Kasumi-1 (cell line): ENCODE measurements around the gene KIF11.
"Not testable (repeated sequence)": the region's sequence is repeated elsewhere in the genome, so short reads cannot be mapped to it uniquely, and the experiment has no call there.

Source experiments
- DNase-seq, 2 experiments: peaks; one replicate each; lab custom pipeline; 2025; lab: John Stamatoyannopoulos, UW

The KIF11 gene

DNA sequence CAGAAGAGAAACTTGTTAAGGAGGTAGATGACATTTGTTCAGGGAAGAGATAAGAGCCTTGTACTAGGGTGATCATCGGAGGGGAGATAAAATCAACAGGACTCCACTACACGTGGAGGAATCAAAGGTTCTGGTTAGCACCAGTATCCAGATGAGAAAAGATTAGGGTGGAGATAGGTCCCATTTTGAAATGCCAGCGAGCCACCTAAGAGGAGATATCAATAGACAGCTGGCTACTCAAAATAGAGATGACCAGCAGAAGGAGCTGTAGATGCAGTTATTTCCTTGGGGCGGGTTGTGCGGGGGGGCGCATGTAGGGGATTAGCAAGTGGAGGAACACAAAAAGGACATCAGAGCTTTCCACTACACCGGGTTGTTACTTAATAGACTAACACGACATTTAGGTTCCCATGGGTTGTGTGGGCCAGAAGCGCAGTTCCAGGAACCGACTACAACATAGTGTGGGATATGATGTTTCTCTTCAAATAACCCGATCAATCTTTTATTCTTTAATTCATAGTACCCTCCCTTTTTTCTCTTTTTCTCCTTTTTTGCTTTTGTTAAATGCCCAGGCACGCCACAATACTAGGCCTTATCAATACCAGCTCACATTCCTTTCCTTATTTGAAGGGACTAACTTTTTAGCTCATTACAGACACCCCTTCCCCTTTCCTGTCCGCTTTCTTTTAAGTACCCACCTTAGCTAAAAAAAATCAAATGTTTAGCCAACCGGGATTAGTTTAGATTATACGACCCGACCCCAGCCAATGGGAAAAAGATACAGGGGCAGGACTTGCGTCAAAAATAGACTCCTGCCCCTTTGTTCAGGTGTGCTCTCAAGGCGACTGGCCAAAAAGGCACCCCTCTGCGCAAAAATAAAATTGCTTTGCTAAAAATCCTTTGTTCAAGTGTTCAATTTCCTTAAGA lies 2.0 kb upstream of the KIF11 start:
- DNase-seq, result peak; percentile 81 to 85

DNA sequence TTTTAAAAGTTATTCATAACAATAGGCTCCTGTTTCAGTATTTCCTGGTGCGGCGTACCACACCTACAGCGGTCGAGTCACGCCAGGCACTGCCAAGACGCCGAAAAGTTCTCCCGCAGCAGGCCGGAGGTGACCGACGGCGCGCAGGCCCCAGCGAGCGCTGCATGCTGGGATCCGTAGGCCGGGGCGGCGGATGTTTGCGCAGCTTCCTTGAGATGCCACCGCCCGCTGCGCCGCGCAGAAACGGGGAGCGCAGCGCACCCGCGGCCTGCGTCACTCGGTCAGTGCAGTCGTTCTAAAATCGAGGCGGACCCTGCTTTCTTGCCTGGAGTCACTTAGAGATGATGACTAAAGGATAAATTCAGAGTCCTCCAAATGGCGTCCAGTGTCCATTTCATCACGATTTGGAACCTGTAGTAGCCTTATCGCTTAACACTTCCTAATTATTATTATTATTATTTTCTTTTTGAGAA lies 1.3 kb upstream of the KIF11 start:
- peak; percentile 96 to 97 for DNase-seq

DNA sequence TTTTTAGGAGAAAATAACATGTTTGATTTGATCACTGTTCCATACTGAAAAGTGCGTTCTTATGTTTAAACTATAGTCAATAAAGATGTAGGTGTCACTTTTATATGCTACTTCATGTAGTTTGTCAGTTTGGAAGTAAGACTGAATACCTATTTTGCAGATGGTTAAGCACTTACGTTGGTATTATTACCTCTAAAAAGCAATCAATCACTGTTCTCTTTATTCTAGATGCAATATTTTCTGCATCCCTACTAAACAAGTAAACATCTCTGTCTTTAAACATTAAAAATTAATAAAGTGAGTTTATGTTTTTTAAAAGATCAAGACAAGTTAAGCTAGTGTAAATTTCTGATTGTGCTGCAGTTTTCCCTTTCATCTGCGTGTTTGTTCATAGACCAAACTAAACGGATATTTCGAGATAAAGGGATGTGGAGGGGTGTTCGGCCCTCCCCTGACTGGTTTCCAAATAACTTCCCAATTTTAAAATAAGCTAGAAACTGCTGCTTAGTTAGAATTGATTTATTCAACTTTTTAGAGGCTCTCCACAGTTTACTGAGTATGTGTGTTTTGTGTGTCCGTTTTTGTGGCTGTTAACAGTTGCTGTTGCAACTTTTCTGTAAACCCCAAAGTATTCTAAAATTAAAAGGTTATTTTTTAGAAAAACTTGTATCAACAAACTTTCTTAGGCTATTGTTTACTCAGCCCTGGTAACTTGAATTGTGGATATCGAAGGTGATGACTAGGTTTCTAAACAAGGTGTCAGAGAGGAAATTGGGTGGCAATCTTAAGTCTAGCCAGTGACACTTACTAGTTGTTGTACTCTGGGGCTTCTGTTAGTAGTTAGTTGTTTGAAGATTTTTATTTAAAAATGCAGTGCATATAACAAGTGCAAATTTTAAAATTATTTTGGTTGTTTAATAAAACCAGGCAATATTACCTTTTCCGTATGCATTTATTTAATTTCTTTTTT lies 974 bp downstream of the KIF11 start:
- DNase-seq, result peak; percentile 31 to 52

DNA sequence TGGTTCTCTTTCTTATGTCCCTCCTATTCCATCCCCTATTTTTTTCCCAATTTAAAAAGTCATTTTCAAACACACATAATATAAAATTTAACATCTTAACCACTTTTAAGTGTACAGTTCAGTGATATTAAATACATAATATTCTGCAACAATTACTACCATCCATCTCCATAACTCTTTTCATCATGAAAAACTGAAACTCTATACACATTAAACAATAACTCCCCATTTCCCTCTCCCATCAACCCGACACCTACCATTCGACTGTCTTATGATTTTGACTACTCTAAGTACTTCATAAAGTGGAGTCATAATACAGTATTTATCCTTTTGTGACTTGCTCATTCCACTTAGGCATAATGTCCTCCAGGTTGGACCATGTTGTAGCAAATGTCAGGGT lies 2.6 kb downstream of the KIF11 start:
- DNase-seq, result no peak

DNA sequence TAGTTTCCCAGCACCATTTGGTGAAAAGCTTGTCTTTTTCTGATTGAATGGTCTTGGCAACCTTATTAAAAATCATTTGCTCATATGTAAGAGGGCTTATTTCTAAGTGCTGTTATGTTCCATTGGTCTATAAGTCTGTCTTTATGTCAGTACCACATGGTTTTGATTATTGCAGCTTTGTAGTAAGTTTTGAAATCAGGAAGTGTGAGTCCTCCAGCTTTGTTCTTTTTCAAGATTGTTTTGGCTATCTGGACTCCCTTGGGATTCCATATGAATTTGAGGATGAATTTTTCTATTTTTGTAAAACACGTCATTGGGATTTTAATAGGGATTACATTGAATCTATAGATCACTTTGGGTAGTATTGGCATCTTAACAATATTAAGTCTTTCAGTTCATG lies 5.4 kb downstream of the KIF11 start:
- no peak for DNase-seq

DNA sequence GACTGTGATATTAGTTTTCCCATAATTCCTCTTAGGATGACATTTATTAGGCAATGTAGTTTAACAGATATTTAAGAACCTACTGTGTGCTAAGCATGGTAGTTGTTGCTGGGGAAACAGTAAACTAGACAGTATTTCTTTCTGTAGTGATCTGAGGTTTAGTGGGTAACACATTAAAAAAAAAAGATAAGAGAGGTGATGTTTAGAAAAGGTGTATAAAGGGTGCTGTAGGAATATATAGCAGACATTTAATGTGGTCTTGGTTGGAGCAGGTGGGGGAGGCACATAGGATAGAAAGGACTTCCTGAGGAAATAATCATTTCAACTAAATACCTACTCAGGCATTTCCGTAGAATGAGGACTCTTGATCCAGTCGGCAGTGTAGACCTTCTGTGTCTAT lies 11.9 kb downstream of the KIF11 start:
- DNase-seq, result no peak

DNA sequence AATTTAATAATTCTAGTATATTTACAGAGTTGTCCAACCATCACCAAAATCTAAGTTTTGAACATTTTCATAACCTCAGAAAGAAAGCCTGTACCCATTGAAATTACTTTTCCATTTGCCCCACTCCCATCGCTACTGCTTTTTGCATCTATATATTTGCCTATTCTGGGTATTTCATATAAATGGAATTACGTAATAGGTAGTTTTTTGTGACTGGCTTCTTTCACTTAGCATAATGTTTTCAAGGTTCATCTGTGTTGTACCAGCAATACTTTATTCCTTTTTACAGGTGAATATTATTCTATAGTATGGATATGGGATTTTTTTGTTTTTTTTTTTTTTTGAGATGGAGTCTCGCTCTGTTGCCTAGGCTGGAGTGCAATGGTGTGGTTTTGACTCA lies 22.6 kb downstream of the KIF11 start:
- no peak for DNase-seq

DNA sequence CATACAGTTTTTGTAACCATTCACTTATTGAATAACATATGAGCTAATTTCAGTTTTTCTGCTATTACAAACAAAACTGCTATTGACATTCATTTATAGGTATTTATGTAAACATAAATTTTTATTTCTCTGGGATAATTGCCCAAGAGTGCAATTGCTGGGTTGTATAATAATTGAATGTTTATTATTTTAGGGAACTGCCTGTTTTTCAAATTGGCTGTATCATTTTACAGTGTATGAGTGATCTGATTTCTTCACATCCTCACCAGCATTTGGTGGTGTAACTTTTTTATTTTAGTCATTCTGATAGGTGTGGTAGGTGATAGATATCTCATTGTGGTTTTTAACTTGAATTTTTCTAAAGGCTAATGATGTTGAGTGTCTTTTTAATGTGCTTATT lies 26.4 kb downstream of the KIF11 start:
- no peak for DNase-seq

DNA sequence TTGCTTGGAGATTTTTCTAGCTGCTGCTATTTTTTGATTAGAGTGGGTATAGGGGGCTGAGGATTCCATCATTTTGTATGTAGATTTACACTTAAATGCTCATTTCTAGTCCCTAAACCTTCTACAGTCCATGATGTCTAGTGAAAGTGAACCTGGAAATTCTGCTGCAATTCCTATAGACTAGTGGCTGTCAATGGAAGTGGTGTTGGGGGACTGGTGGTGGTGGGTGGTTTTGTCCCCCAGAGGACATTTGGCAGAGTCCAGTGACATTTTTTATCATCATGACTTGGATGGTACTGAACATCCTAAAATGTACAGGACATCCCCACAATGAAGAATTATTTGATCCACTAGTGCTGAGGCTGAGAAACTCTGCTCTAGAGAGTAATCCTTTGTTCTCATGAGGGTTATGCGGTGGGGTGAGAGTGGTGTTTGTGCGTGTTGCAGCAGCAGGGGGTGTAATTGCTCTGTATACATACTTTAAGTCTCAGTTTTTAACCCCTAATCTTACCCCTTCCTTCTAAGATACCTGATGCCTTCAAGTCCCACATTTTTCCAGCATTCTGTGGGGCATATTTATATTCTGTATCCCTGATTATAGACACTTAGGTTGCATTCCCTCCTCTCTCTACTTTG lies 35.0 kb downstream of the KIF11 start:
- DNase-seq, result peak; percentile 28 to 42

DNA sequence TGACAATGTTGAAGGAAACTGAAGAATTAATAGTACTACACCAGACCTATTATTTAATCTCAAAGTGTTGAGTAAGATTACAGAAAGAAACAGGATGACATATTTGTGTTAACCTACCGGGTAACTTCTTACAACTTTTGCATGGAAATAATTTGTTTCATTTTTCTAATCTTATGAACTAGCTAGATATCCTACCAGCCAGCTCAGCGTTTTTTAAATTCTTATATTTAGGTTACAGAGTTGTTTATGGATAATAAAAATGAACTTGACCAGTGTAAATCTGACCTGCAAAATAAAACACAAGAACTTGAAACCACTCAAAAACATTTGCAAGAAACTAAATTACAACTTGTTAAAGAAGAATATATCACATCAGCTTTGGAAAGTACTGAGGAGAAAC lies 37.0 kb downstream of the KIF11 start:
- no peak for DNase-seq

DNA sequence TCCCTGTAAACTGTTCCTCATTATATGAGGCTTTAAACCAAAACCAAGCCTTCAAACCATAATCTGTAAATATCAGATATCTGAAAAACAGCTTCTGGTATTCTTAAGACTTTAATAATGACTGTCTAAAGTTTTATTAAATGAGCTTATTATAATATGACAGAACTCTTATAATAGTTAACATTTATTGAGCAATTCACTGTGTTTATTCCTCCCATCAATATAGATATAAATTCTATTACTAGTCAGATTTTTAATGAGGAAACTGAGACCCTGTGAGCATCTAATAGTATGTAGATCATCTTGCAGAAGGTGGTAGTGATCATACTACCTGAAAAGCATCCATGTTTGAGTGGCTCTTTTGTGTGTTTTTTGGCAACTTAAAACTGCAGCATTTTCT lies 45.1 kb downstream of the KIF11 start:
- no peak for DNase-seq

DNA sequence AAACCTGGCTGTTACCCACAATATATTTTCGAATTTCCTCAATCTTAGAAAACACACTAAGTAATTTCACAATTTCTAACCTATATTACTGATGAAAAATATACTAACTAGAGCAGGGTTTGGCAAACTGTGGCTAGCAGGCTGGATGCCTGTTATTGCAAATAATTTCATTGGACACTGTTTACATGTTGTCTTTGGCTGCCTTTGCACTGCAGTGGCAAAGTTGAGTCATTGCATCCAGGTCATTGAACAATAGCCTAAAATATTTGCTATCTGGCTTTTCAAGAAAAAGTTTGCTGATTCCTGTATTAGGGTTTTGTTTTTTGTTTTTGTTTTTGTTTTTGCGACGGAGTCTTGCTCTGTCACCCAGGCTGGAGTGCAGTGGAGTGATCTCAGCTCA lies 47.2 kb downstream of the KIF11 start:
- no peak for DNase-seq

DNA sequence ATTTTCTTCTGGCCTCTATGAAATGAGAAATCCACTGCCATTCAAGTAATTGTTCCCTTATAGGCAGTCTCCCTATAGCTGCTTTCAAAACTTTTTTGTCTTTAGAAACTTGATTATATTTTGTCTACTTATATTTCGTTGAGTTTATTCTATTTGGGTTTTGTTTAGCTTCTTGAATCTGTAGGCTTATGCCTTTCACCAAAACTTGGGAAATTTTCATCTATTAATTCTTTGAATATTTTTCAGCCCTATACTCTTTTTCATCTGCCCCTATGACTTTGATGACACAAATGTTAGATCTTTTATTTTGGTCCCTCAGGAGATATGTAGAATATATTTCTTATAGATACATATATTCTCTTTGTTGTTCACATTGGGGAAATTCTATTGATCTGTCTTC lies 48.6 kb downstream of the KIF11 start:
- DNase-seq, result no peak

DNA sequence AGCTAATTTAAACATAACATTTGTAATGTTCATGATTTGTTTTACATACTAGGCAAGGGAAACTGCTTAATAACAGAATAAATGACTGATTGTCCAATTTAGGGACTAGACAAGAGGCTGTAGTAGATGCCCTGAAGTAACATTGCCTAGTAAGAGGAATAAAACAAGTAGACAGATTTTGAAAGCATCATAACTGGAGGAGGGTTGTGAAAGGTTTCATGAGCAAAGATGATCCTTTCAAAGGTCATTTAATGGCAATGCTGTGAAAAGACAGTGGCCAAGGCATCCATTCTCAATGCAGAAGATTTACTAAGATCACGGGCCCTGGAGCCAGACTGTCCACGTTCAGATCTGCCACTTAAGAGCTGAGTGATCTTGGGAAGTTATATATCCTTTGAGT lies 52.0 kb downstream of the KIF11 start:
- no peak for DNase-seq

DNA sequence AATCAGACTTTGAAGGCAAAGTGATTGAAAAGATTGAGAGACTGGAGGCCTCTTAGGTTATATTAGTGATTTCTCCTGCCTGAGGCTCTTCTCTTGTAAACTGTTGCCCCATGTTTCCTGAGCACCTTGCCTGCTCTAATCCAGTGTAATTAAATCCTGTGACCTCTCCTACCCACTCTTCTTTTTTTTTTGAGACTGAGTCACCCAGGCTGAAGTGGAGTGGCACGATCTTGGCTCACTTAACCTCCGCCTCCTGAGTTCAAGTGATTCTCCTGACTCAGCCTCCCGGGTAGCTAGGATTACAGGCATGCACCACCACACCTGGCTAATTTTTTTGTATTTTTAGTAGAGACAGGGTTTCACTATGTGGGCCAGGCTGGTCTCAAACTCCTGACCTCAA lies 57.9 kb downstream of the KIF11 start:
- DNase-seq, result not testable (repeated sequence)

DNA sequence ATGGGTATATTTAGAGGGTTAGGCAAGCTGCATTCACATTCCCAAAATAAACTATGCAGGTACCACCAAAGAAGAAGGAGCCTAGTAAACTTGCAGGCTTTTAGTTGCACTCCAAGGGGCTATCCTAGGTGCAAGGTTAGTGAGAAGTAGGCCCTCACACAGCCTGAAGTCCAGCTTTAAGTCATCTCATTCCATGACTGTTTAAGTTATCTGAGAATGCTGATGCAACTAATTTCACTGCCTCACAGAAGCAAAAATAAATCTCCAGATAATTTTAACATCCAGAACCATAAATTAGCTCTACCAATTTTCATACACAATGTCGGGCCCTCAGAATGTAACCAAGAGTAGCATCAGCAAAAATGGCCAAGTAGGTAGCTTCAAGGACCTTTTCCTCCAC lies 62.5 kb downstream of the KIF11 start:
- no peak for DNase-seq

DNA sequence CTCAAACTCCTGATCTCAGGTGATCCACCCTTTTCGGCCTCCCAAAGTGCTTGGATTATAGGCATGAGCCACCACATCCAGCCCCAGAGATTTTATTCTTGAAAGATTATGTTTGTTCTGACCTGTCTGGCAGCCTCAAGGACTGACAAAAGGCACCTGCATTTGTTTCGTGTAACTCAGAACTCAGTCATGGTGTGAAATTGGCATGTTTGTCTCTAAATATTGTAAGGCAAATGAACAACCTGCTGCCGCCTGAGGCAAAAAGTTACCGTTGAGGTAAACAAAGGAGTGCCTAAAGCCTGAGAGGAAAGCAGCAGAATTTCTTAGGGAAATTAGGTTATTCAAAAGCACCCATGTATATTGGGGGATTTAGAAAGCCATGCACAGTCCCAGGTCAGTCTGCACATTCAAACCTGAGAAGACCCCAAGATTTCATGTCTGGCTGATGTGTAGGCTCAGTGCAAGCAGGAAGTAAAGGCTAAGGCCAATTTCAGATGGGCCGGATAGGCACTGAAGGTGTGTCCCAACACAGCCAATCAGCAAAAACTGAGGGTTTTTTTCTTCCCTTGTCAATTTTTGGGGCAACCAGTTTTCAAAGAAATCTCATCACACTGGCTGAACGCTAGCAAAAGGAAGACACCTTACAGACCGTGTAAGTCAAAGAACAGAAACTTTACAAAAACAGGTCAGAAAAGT lies 63.5 kb downstream of the KIF11 start:
- no peak for DNase-seq

DNA sequence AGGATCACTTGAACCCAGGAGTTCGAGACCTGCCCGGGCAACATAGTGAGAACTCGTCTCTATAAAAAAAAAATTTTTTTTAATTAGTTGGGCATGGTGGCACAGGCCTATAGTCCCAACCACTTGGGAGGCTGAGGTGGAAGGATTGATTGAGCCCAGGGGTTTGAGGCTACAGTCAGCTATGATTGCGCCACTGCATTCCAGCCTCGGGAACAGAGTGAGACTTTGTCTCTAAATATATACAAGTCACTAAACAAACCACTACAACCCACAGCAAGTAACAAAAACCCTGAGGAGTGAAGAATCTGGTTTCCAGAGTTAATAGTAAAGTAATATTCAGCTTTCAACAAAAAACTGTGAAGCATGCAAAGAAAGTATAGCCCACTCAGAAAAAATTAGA lies 64.1 kb downstream of the KIF11 start:
- no peak for DNase-seq

DNA sequence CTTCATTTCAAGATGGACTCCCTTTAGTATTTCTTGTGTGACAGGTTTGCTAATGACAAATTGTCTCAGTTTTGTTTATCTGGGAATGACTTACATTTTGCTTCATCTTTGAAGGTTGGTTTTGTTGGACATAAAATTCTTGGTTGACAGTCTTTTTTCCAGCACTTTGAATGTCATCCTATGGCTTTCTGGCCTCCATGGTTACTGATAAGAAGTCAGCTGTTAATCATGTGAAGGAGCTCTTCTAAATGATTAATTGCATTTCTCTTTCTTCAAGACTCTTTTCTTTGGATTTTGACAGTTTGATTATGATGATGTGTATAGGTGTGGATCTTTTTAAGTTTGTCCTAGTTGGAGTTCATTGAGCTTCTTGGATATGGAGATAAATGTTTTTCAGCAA lies 69.9 kb downstream of the KIF11 start:
- peak in 1 of 2 experiments; percentile 19 for DNase-seq

DNA sequence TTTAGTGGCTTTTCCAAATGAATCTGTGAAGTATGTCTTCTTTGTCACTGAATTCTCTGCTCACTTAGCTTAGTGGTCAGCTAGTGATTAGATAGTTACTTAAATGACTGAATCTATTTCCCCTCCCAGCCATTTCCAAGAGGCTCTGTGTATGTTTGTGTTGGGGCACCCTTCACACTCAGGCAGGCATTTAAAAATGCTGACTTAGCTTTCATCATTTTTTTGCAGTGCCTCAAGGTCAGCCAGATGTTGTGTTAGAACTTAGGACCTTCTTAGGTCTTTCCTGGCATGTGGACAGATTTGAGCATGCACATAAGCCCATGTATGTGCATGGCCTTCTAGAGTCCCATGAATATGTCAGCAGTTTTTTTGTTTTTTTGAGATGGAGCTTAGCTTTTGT lies 71.4 kb downstream of the KIF11 start:
- DNase-seq, result no peak

DNA sequence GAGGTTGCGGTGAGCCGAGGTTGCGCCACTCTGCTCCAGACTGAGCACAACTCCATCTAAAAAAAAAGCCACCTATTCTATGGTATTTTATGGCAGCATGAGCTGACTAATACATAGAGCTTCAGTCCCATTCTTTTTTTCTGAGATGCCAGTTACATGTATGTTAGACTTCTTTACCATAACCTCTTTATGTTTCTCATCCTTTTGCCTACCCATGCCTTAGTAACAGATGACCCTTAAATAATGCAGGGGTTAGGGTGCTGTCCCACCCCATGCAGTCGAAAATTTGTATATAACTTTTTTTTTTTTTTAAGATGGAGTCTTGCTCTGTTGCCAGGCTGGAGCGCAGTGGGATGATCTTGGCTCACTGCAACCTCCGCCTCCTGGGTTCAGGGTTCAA lies 74.1 kb downstream of the KIF11 start:
- DNase-seq, result no peak

DNA sequence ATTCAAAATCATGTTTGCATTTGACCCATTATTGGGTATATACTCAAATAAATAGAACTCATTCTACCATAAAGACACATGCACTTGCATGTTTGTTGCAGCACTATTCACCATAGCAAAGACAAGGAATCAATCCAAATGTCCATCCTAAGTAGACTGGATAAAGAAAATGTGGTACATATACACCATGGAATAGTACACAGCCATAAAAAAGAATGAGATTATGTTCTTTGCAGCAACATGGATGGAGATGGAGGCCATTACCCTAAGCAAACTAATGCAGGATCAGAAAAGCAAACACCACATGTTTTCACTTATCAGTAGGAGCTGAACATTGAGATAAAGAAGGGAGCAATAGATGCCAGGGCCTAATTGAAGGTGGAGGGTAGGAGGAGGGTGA lies 84.8 kb downstream of the KIF11 start:
- DNase-seq, result no peak
